ENCODE data around the gene ASAP2.

The ASAP2 gene

GRCh38 chr2:9184361-9184760 lies 22.3 kb upstream of the ASAP2 start:
- ATAC-seq (no peak), DNase-seq (no peak)

- DNase-seq (no peak), ATAC-seq (no peak)
These were observed 18.9 kb upstream of the ASAP2 start for GRCh38 chr2:9187620-9188214.

- ATAC-seq (no peak), DNase-seq (no peak)
These were observed 17.8 kb upstream of the ASAP2 start for GRCh38 chr2:9188823-9189222.

GRCh38 chr2:9189901-9190300 lies 16.7 kb upstream of the ASAP2 start:
- DNase-seq (no peak), ATAC-seq (no peak)

- no peak for ATAC-seq
- no peak for DNase-seq
These were observed 15.6 kb upstream of the ASAP2 start for GRCh38 chr2:9191041-9191481.

- ATAC-seq = no peak
- no peak for DNase-seq
These were observed 13.9 kb upstream of the ASAP2 start for GRCh38 chr2:9192712-9193111.

- DNase-seq (no peak), ATAC-seq (no peak)
These were observed 12.3 kb upstream of the ASAP2 start for GRCh38 chr2:9194352-9194751.

GRCh38 chr2:9196637-9197036 lies 10.0 kb upstream of the ASAP2 start:
- no peak for ATAC-seq
- DNase-seq = no peak

GRCh38 chr2:9197916-9198315 lies 8.7 kb upstream of the ASAP2 start:
- DNase-seq = no peak

GRCh38 chr2:9199716-9200632 lies 6.6 kb upstream of the ASAP2 start:
- no peak for ATAC-seq
- no peak for DNase-seq

More at GRCh38 chr2:9197916-9198315, 8.7 kb upstream of the ASAP2 start:
- no peak for ATAC-seq

- DNase-seq = no peak
- ATAC-seq = no peak
These were observed 6.0 kb upstream of the ASAP2 start for GRCh38 chr2:9200633-9201015.

- no peak for DNase-seq
- no peak for ATAC-seq
These were observed 5.3 kb upstream of the ASAP2 start for GRCh38 chr2:9201185-9201891.

- ATAC-seq (no peak), DNase-seq (no peak)
These were observed 3.6 kb upstream of the ASAP2 start for GRCh38 chr2:9203006-9203405.

GRCh38 chr2:9203876-9204275 lies 2.7 kb upstream of the ASAP2 start:
- ATAC-seq (no peak), DNase-seq (no peak)

GRCh38 chr2:9204939-9205338 lies 1.7 kb upstream of the ASAP2 start:
- ATAC-seq = no peak
- DNase-seq = no peak

GRCh38 chr2:9205486-9205885 lies 1.1 kb upstream of the ASAP2 start:
- no peak for DNase-seq
- ATAC-seq = no peak

GRCh38 chr2:9206991-9207640 lies 504 bp downstream of the ASAP2 start:
- DNase-seq (peak; percentile 9), ATAC-seq (peak; percentile 20)

- ATAC-seq (peak; percentile 7), DNase-seq (no peak)
These were observed 1.2 kb downstream of the ASAP2 start for GRCh38 chr2:9207641-9208311.

- no peak for ATAC-seq
- DNase-seq = no peak
These were observed 2.3 kb downstream of the ASAP2 start for GRCh38 chr2:9208875-9209274.

GRCh38 chr2:9210030-9210429 lies 3.4 kb downstream of the ASAP2 start:
- no peak for ATAC-seq
- no peak for DNase-seq

- DNase-seq (no peak), ATAC-seq (no peak)
These were observed 4.9 kb downstream of the ASAP2 start for GRCh38 chr2:9211496-9211895.
